Measurements from ENCODE around the gene GRK4. TPM values are rescaled to one million over a fixed set of nuclear protein-coding genes. Genes with fewer than 3 reads are reported as not detected.
A peak's percentile ranks its signal among the peaks of the same experiment; 100 is the strongest.

GRK4 gene
- total RNA-seq, 1 experiment from 2014 or later: 3.7 TPM

- no peak overlapping the region for H3K27ac ChIP-seq (ENCODE audit: low read length)
- H3K36me3 ChIP-seq (ENCODE audit: low read depth, low read length): no peaks in the 10 kb centered on the region
- H3K27me3 ChIP-seq (ENCODE audit: low read length): no peaks in the 10 kb centered on the region
- H3K4me1 ChIP-seq (ENCODE audit: insufficient read depth, low read length): no peaks in the 10 kb centered on the region
- H3F3A ChIP-seq (ENCODE audit: low read length, unreplicated experiment): no peaks in the 10 kb centered on the region
- H3K9me3 ChIP-seq (ENCODE audit: low read length): no peaks in the 10 kb centered on the region
- H4K20me1 ChIP-seq (ENCODE audit: low read length): no peaks in the 10 kb centered on the region
- H3K4me2 ChIP-seq (ENCODE audit: low read length): no peak overlapping the region
- no peak overlapping the region for H3K4me3 ChIP-seq (ENCODE audit: low read length)
- H3K9ac ChIP-seq (ENCODE audit: low read length): no peak overlapping the region
- ATAC-seq: peak; percentile 18; the same call in 1 of the 2 replicates
- TF ChIP-seq EZH2phosphoT487 (IDR thresholded peaks at IDR 0.05; ENCODE audit: borderline replicate concordance, low read length) (no peak), CTCF (conservative IDR thresholded peaks at IDR 0.05; ENCODE audit: low read depth, low read length) (no peak), EZH2 (IDR thresholded peaks at IDR 0.05; ENCODE audit: low read length, unreplicated experiment) (no peak)
- DNase-seq: no peak
- ChIA-PET POLR2A (ENCODE audit: unreplicated experiment) (interaction anchor here (0.6 kb wide), 1 partner anchor 137 kb away, joined by 3 read pairs; no protein-coding TSS in a partner anchor), CTCF (interaction anchor here (0.7 kb wide), 1 partner anchor 527 kb away, joined by 4 read pairs; the partner anchor contains the start of gene RNF4)
- BruUV-seq (replicated peaks): no TSS peak
- intact Hi-C loops (cut with micrococcal nuclease): no loop called here
- no peaks in the 10 kb centered on the region for H3K9me2 ChIP-seq (replicated peaks; ENCODE audit: low read length)
- no peaks in the 10 kb centered on the region for H3K79me2 ChIP-seq (ENCODE audit: low read length)
- no peak overlapping the region for H2AFZ ChIP-seq (ENCODE audit: low read length)
These were observed 33.0 kb downstream of the GRK4 start for GRCh38 chr4:2996415-2996814.

GRCh38 chr4:3007724-3008123 lies 44.4 kb downstream of the GRK4 start:
- Histone ChIP-seq H2AFZ (ENCODE audit: low read length) (no peak overlapping the region), H3K36me3 (ENCODE audit: low read depth, low read length) (no peaks in the 10 kb centered on the region), H3K9me3 (ENCODE audit: low read length) (no peaks in the 10 kb centered on the region), H3K4me2 (ENCODE audit: low read length) (no peak overlapping the region), H3K27me3 (ENCODE audit: low read length) (no peaks in the 10 kb centered on the region), H3K4me1 (ENCODE audit: insufficient read depth, low read length) (peaks cover 14% of the 10 kb centered on the region), H3K9ac (ENCODE audit: low read length) (no peak overlapping the region), H3K4me3 (ENCODE audit: low read length) (no peak overlapping the region), H3K9me2 (replicated peaks; ENCODE audit: low read length) (no peaks in the 10 kb centered on the region), H3F3A (ENCODE audit: low read length, unreplicated experiment) (no peaks in the 10 kb centered on the region), H3K79me2 (ENCODE audit: low read length) (no peaks in the 10 kb centered on the region), H4K20me1 (ENCODE audit: low read length) (no peaks in the 10 kb centered on the region), H3K27ac (ENCODE audit: low read length) (no peak overlapping the region)
- TF ChIP-seq EZH2 (IDR thresholded peaks at IDR 0.05; ENCODE audit: low read length, unreplicated experiment) (no peak), CTCF (conservative IDR thresholded peaks at IDR 0.05; ENCODE audit: low read depth, low read length) (no peak), EZH2phosphoT487 (IDR thresholded peaks at IDR 0.05; ENCODE audit: borderline replicate concordance, low read length) (no peak)
- no peak for DNase-seq
- no peak for ATAC-seq
- intact Hi-C loops (cut with micrococcal nuclease): no loop called here
- CTCF ChIA-PET: no interaction called here
- POLR2A ChIA-PET (ENCODE audit: unreplicated experiment): no interaction called here
- no TSS peak for BruUV-seq (replicated peaks)

- POLR2A ChIA-PET (ENCODE audit: unreplicated experiment): interaction anchor here (0.6 kb wide), 1 partner anchor 33 kb away, joined by 9 read pairs; no protein-coding TSS in a partner anchor
- intact Hi-C loops (cut with micrococcal nuclease): no loop called here
- no TSS peak for BruUV-seq (replicated peaks)
- CTCF ChIA-PET: interaction anchor here (0.6 to 1.0 kb wide), 3 partner anchors 17 to 46 kb away, joined by 3 to 8 read pairs (median 4); partner anchors contain the start of gene NOP14
- H3K9me2 ChIP-seq (replicated peaks; ENCODE audit: low read length): no peaks in the 10 kb centered on the region
- H3K36me3 ChIP-seq (ENCODE audit: low read depth, low read length): no peaks in the 10 kb centered on the region
- no peak overlapping the region for H3K4me2 ChIP-seq (ENCODE audit: low read length)
- H3K4me3 ChIP-seq (ENCODE audit: low read length): no peak overlapping the region
- ATAC-seq (no peak), DNase-seq (no peak)
- no peak overlapping the region for H2AFZ ChIP-seq (ENCODE audit: low read length)
- H3K9ac ChIP-seq (ENCODE audit: low read length): no peak overlapping the region
- H3F3A ChIP-seq (ENCODE audit: low read length, unreplicated experiment): no peaks in the 10 kb centered on the region
- H3K79me2 ChIP-seq (ENCODE audit: low read length): no peaks in the 10 kb centered on the region
- no peak overlapping the region for H3K27ac ChIP-seq (ENCODE audit: low read length)
- no peaks in the 10 kb centered on the region for H3K9me3 ChIP-seq (ENCODE audit: low read length)
- no peaks in the 10 kb centered on the region for H3K27me3 ChIP-seq (ENCODE audit: low read length)
- TF ChIP-seq EZH2phosphoT487 (IDR thresholded peaks at IDR 0.05; ENCODE audit: borderline replicate concordance, low read length): no peak
- TF ChIP-seq CTCF (conservative IDR thresholded peaks at IDR 0.05; ENCODE audit: low read depth, low read length): 0 out of 2 replicates have a peak, but pooled peaks have one; percentile 13
- H3K4me1 ChIP-seq (ENCODE audit: insufficient read depth, low read length): peaks cover 14% of the 10 kb centered on the region
- no peaks in the 10 kb centered on the region for H4K20me1 ChIP-seq (ENCODE audit: low read length)
These were observed 46.1 kb downstream of the GRK4 start for GRCh38 chr4:3009422-3009821.

Data from PC-3 (cell line).